B cell (primary cell): ENCODE data around the gene CMTM7. TPM values are rescaled to one million over a fixed set of nuclear protein-coding genes. Genes with fewer than 3 reads are reported as not detected.

Experiments
- ATAC-seq: fragments of 200-7000 bp; cut with Tn5 transposase; one replicate; pipeline ENCODE4 v1.10.0; 2021; ENCODE audit warnings: low read depth, mild to moderate bottlenecking, moderate number of reproducible peaks, moderate library complexity
- CTCF ChIA-PET: fragments of 350-600 bp; sonication (Branson Sonifier 250); formaldehyde crosslinking; loops from one replicate; lab custom pipeline; 2021; ENCODE audit warnings: antibody characterized with exemption, inconsistent platforms; lab: Charles Lee
- POLR2A ChIA-PET: fragments of 350-600 bp; sonication (Branson Sonifier 250); formaldehyde crosslinking; loops from one replicate; lab custom pipeline; 2021; ENCODE audit warnings: antibody characterized with exemption; lab: Charles Lee
- DNase-seq: peaks from one replicate; pipeline ENCODE4 v3.0.0; 2013
- H2AFZ ChIP-seq: 2 replicates; pipeline ENCODE4 v1.6.1; 2012; ENCODE audit warnings: mild to moderate bottlenecking, low read depth, low read length; ENCODE audit not compliant: insufficient read depth, poor library complexity, severe bottlenecking
- H3K27ac ChIP-seq, 2 donors: 1 replicate in 1 of 2; 2 replicates in 1 of 2; pipeline ENCODE4 v1.5.1; 2012 to 2013; ENCODE audit warnings: low read length in 2 of 2, mild to moderate bottlenecking in 2 of 2, moderate library complexity in 1 of 2
- H3K27me3 ChIP-seq, 4 experiments: fragments of 200-600 bp in 1 of 4; sonication (generic) in 1 of 4; replicated peaks in 1 of 4; 1 replicate in 2 of 4; 2 replicates in 2 of 4; pipeline versions ENCODE4 v1.6.1 to v1.7.0; 2013 to 2016; ENCODE audit warnings: low read length in 3 of 4, mild to moderate bottlenecking in 2 of 4, mixed read lengths in 1 of 4, moderate library complexity in 1 of 4; ENCODE audit not compliant: insufficient read depth in 4 of 4, control insufficient read depth in 3 of 4; ENCODE audit errors: control extremely low read depth in 1 of 4
- H3K36me3 ChIP-seq, 2 experiments: replicated peaks in 1 of 2; 1 replicate in 1 of 2; 2 replicates in 1 of 2; pipeline versions ENCODE4 v1.6.1 to v1.7.1; 2013; ENCODE audit warnings: low read length in 1 of 2; ENCODE audit not compliant: insufficient read depth in 2 of 2, control insufficient read depth in 1 of 2; ENCODE audit errors: control extremely low read depth in 1 of 2, extremely low read depth in 1 of 2
- H3K4me1 ChIP-seq, 2 donors: fragments of 200-600 bp in 1 of 2; sonication (generic) in 1 of 2; 1 replicate in 1 of 2; 2 replicates in 1 of 2; pipeline versions ENCODE4 v1.5.1 to v1.6.1; 2013 to 2017; ENCODE audit warnings: low read length in 2 of 2; ENCODE audit not compliant: control insufficient read depth in 2 of 2, insufficient read depth in 2 of 2
- H3K4me2 ChIP-seq: replicated peaks from 2 replicates; pipeline ENCODE3; 2012; ENCODE audit warnings: mild to moderate bottlenecking, low read depth, low read length; ENCODE audit not compliant: poor library complexity, severe bottlenecking
- H3K4me3 ChIP-seq, 5 experiments: fragments of 200-600 bp in 1 of 5; sonication (generic) in 1 of 5; 1 replicate in 3 of 5; 2 replicates in 2 of 5; pipeline versions ENCODE4 v1.5.1 to v1.7.0; 2011 to 2016; ENCODE audit warnings: low read length in 4 of 5, mild to moderate bottlenecking in 4 of 5, low read depth in 2 of 5, control low read depth in 1 of 5, moderate library complexity in 1 of 5; ENCODE audit not compliant: insufficient read depth in 1 of 5; ENCODE audit errors: control extremely low read depth in 1 of 5, extremely low read depth in 1 of 5
- H3K79me2 ChIP-seq: fragments of 200-600 bp; sonication (generic); one replicate; pipeline ENCODE4 v1.6.0; 2016; ENCODE audit warnings: low read length; ENCODE audit not compliant: control insufficient read depth, insufficient read depth
- H3K9ac ChIP-seq: fragments of 200-600 bp; sonication (generic); 2 replicates; pipeline ENCODE4 v1.6.1; 2017; ENCODE audit warnings: mild to moderate bottlenecking, low read length, moderate library complexity
- H3K9me3 ChIP-seq, 3 donors: one replicate each; pipeline versions ENCODE4 v1.6.1 to v1.7.1; 2013; ENCODE audit warnings: low read length in 2 of 3; ENCODE audit not compliant: control insufficient read depth in 2 of 3, insufficient read depth in 1 of 3; ENCODE audit errors: control extremely low read depth in 1 of 3
- H4K20me1 ChIP-seq: 2 replicates; pipeline ENCODE4 v1.6.0; 2012; ENCODE audit warnings: mild to moderate bottlenecking, low read length; ENCODE audit not compliant: insufficient read depth, control insufficient read depth, poor library complexity, severe bottlenecking
- H3K27ac Mint-ChIP-seq: one replicate; pipeline ENCODE4 v1.8.0; 2021; ENCODE audit warnings: mixed read lengths
- H3K27me3 Mint-ChIP-seq: one replicate; pipeline ENCODE4 v1.8.0; 2021; ENCODE audit warnings: mixed read lengths
- H3K4me1 Mint-ChIP-seq: one replicate; pipeline ENCODE4 v1.8.0; 2021; ENCODE audit warnings: mixed read lengths
- H3K4me3 Mint-ChIP-seq: one replicate; pipeline ENCODE4 v1.8.0; 2021; ENCODE audit warnings: mixed read lengths
- H3K9me3 Mint-ChIP-seq: one replicate; pipeline ENCODE4 v1.8.0; 2022; ENCODE audit warnings: mixed read lengths; ENCODE audit not compliant: insufficient read depth
- EZH2 ChIP-seq: IDR thresholded peaks from 2 replicates; pipeline ENCODE4 v1.6.1; 2012; ENCODE audit warnings: borderline replicate concordance, low read depth, mild to moderate bottlenecking, moderate library complexity, low read length; ENCODE audit not compliant: insufficient read depth, poor library complexity, severe bottlenecking
- WGBS: methylation state at CpG from one replicate; pipeline ENCODE4 v1.1.5; 2013; ENCODE audit warnings: missing lambda C conversion rate; ENCODE audit not compliant: insufficient coverage; 5-methylcytosine and 5-hydroxymethylcytosine counted together
- intact Hi-C: fragments of 100-400 bp; cut with micrococcal nuclease; formaldehyde crosslinking; loops from one replicate; pipeline ENCODE4 v1.10.0; 2022
- polyA plus RNA-seq: library from polyadenylated mRNA; depleted of rRNA; stranded (reverse); fragments of >200 nt; gene quantifications from 2 replicates; pipeline ENCODE4 v1.2.3, GENCODE V29; 2012
- total RNA-seq, 2 donors: library from RNA; stranded (reverse); fragments of 120-200 nt in 1 of 2; gene quantifications; 1 replicate in 1 of 2; 2 replicates in 1 of 2; pipeline versions ENCODE4 v1.2.3 to v1.2.4, GENCODE V29; 2013 to 2022
- TF ChIP-seq, protein P1 (sequence below): fragments of 200-600 bp; IDR thresholded peaks from one replicate; pipeline ENCODE4 v1.8.0; 2022; ENCODE audit warnings: antibody characterized with exemption, mild to moderate bottlenecking

Gene CMTM7
- total and polyA plus RNA-seq, 2 donors (not counting 1 experiment from before 2014, with no cell fraction given) = 71.5 to 76.1 TPM

DNA sequence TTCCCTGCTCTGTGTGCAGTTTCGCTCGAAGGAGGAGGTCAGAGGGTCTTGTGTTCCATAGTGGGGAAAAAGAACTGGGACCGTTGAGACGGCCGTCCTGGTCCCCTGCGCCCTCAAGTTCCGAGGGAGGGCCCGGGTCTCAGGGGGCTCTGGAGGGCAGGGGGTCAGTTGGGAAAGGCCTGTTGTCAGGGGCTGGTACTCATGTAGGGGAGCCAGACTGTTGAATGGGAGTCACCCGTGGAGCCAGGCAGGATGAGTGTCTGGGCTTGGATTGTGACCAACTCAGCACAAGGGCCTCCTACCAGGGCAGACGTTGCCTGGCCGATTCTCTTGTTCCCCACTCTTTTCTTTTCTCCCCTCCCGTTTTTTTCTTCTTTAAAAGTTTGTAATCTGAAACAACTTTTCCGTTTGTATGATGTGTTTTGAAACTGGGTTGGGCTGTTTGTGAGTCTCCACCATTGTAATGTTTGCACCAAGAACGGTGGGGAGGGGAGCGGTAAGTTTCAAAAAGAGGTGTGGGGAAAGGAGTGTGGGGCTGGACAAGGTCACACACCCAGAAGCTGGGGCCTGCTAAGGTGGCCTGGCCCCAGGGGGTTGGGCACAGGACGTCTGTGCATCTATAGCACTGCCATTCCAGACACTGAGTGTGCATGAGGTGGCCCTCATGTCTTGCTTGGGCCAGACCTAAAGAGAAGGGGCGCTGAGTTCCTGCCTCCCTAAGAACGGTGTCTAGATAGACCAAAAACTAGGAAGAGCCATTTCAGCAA is 1.1 kb downstream of the CMTM7 start:
- peaks cover 55% of the 10 kb centered on the region for H3K4me1 Mint-ChIP-seq
- CTCF ChIA-PET = interaction anchor here (1.3 to 9.2 kb wide), 4 partner anchors 8 to 75 kb away, joined by 4 to 115 read pairs (median 22); no protein-coding TSS in a partner anchor
- WGBS = 22% methylated on average over 14 of the region's 18 CpGs
- ATAC-seq (peak; percentile 12), DNase-seq (no peak)
- H3K27ac ChIP-seq = peak overlapping the region; percentile 72 to 82
- H4K20me1 ChIP-seq = no peaks in the 10 kb centered on the region
- peak overlapping the region; percentile 39 to 92 (median 73) for H3K4me3 ChIP-seq
- H3K27me3 ChIP-seq = no peaks in the 10 kb centered on the region
- intact Hi-C loops = loop anchor here (1.0 to 10.0 kb wide), 2 partner anchors 9 to 858 kb away; partner anchors contain the start of gene STT3B
- H3K4me3 Mint-ChIP-seq = peak overlapping the region; percentile 96
- POLR2A ChIA-PET = interaction anchor here (1.0 kb wide), 1 partner anchor 48 kb away, joined by 4 read pairs; no protein-coding TSS in a partner anchor
- peak overlapping the region; percentile 84 for H3K4me2 ChIP-seq
- peaks cover 39% of the 10 kb centered on the region for H3K79me2 ChIP-seq
- peak overlapping the region; percentile 97 for H3K27ac Mint-ChIP-seq
- peak overlapping the region; percentile 72 for H3K9ac ChIP-seq
- H3K4me1 ChIP-seq = peaks cover 28 to 40% of the 10 kb centered on the region in 2 donors
- no peaks in the 10 kb centered on the region for H3K9me3 ChIP-seq
- no peaks in the 10 kb centered on the region for H3K27me3 Mint-ChIP-seq
- no peak for TF ChIP-seq EZH2
- TF ChIP-seq, protein P1, sequence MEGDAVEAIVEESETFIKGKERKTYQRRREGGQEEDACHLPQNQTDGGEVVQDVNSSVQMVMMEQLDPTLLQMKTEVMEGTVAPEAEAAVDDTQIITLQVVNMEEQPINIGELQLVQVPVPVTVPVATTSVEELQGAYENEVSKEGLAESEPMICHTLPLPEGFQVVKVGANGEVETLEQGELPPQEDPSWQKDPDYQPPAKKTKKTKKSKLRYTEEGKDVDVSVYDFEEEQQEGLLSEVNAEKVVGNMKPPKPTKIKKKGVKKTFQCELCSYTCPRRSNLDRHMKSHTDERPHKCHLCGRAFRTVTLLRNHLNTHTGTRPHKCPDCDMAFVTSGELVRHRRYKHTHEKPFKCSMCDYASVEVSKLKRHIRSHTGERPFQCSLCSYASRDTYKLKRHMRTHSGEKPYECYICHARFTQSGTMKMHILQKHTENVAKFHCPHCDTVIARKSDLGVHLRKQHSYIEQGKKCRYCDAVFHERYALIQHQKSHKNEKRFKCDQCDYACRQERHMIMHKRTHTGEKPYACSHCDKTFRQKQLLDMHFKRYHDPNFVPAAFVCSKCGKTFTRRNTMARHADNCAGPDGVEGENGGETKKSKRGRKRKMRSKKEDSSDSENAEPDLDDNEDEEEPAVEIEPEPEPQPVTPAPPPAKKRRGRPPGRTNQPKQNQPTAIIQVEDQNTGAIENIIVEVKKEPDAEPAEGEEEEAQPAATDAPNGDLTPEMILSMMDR = no peak
- H2AFZ ChIP-seq = peak overlapping the region; percentile 75
- no peaks in the 10 kb centered on the region for H3K9me3 Mint-ChIP-seq
- peaks cover 0 to 4% of the 10 kb centered on the region in 2 experiments for H3K36me3 ChIP-seq

DNA sequence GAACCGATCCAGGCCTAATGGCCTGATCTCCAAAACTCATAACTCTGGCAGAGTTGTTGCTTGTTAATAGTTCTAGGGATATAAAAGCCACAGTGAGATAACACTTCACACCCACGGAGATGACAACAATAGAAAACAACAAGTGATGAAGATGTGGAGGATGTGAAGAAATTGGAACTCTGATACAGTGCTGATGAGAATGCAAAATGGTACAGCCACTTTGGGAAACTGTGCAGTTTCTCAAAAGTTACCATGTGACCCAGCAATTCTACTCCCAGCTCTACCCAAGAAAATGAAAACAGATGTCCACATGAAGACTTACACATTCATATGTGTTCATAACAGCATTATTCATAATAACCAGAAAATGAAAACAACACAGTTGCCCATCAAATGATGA is 3.8 kb downstream of the CMTM7 start:
- ATAC-seq (no peak), DNase-seq (no peak)
- peaks cover 35 to 51% of the 10 kb centered on the region in 2 donors for H3K4me1 ChIP-seq
- H3K27ac Mint-ChIP-seq = peak overlapping the region; percentile 81
- TF ChIP-seq EZH2 = no peak
- TF ChIP-seq, protein P1 = no peak
- no peaks in the 10 kb centered on the region for H4K20me1 ChIP-seq
- H3K27me3 ChIP-seq = no peaks in the 10 kb centered on the region
- H3K27ac ChIP-seq = peak overlapping the region in 1 of 2 donors; percentile 82
- no peaks in the 10 kb centered on the region for H3K9me3 ChIP-seq
- H3K4me1 Mint-ChIP-seq = peaks cover 71% of the 10 kb centered on the region
- CTCF ChIA-PET = interaction anchor here (0.6 to 9.2 kb wide), 13 partner anchors 13 to 267 kb away, joined by 3 to 115 read pairs (median 4); no protein-coding TSS in a partner anchor
- no CpG with 5 or more reads among the region's 2 CpGs for WGBS
- H3K79me2 ChIP-seq = peaks cover 31% of the 10 kb centered on the region
- no peak overlapping the region for H3K4me2 ChIP-seq
- H3K9ac ChIP-seq = no peak overlapping the region
- intact Hi-C loops = loop anchor here (5.0 to 10.0 kb wide), 2 partner anchors 177 to 861 kb away; partner anchors contain the start of genes DYNC1LI1 and STT3B
- no peak overlapping the region for H2AFZ ChIP-seq
- peaks cover 0 to 4% of the 10 kb centered on the region in 2 experiments for H3K36me3 ChIP-seq
- no peak overlapping the region for H3K4me3 Mint-ChIP-seq
- H3K9me3 Mint-ChIP-seq = no peaks in the 10 kb centered on the region
- no peaks in the 10 kb centered on the region for H3K27me3 Mint-ChIP-seq
- POLR2A ChIA-PET = no interaction called here
- no peak overlapping the region for H3K4me3 ChIP-seq
